HCT116 (cell line): ENCODE results near the gene SSNA1. TPM values are rescaled to one million over a fixed set of nuclear protein-coding genes. Genes with fewer than 3 reads are reported as not detected.

Source experiments
- ATAC-seq: fragments of 200-7000 bp; cut with Tn5 transposase; 2 replicates; pipeline ENCODE4 v1.9.1; 2020; ENCODE audit warnings: mild to moderate bottlenecking, moderate library complexity
- BruUV-seq: library from RNA; stranded (reverse); fragments of 400-500 nt; replicated peaks from 2 replicates; lab custom pipeline; 2021; lab: Mats Ljungman, UMichigan
- CTCF ChIA-PET: fragments of 300-600 bp; sonication (Branson Sonifier 250); formaldehyde crosslinking; loops from one replicate; lab custom pipeline; 2021; ENCODE audit warnings: antibody characterized with exemption; lab: Charles Lee
- POLR2A ChIA-PET: fragments of 300-600, 350-600 bp; sonication (Branson Sonifier 250); formaldehyde crosslinking; loops from one replicate; lab custom pipeline; 2021; ENCODE audit warnings: antibody characterized with exemption; lab: Charles Lee
- RAD21 ChIA-PET, 2 experiments: fragments of 300-600 bp; sonication (Branson Sonifier 250); formaldehyde crosslinking; loops; one replicate each; lab custom pipeline; 2023; ENCODE audit warnings: low total read pairs in 2 of 2; ENCODE audit not compliant: uncharacterized antibody in 2 of 2, unreplicated experiment in 2 of 2, low non-redundant PET in 1 of 2; lab: Charles Lee
- DNase-seq: peaks from one replicate; pipeline ENCODE4 v3.0.0-alpha.2; 2010; ENCODE audit warnings: low read depth, low spot score
- H2AFZ ChIP-seq: fragments of 200-600 bp; shearing (Covaris generic), sonication (generic); 2 replicates; pipeline ENCODE4 v1.6.1; 2017; ENCODE audit warnings: low read depth, mixed run types, mixed read lengths, antibody characterized with exemption, low read length; ENCODE audit not compliant: poor library complexity, severe bottlenecking
- H3K27ac ChIP-seq: 2 replicates; pipeline ENCODE4 v1.5.1; 2012; ENCODE audit warnings: low read depth, low read length
- H3K27me3 ChIP-seq: fragments of 200-600 bp; sonication (generic); 2 replicates; pipeline ENCODE4 v1.6.1; 2016; ENCODE audit warnings: mixed run types, low read length, mixed read lengths; ENCODE audit not compliant: insufficient read depth
- H3K36me3 ChIP-seq, 2 experiments: fragments of 200-500 bp in 1 of 2; fragments of 200-600 bp in 1 of 2; sonication (Bioruptor generic) in 1 of 2; sonication (generic) in 1 of 2; 2 replicates each; pipeline versions ENCODE4 v1.5.1 to v1.6.1; 2014 to 2016; ENCODE audit warnings: low read length in 2 of 2, inconsistent platforms in 1 of 2, mixed read lengths in 1 of 2, mixed run types in 1 of 2; ENCODE audit not compliant: insufficient read depth in 2 of 2, control insufficient read depth in 1 of 2
- H3K4me1 ChIP-seq, 2 experiments: fragments of 200-600 bp in 1 of 2; sonication (generic) in 1 of 2; 2 replicates each; pipeline versions ENCODE4 v1.5.1 to v1.6.1; 2012 to 2017; ENCODE audit warnings: low read length in 2 of 2, inconsistent platforms in 1 of 2, mild to moderate bottlenecking in 1 of 2, mixed read lengths in 1 of 2, mixed run types in 1 of 2, moderate library complexity in 1 of 2; ENCODE audit not compliant: insufficient read depth in 2 of 2, control insufficient read depth in 1 of 2
- H3K4me2 ChIP-seq: fragments of 200-600 bp; sonication (generic); 2 replicates; pipeline ENCODE4 v1.6.1; 2017; ENCODE audit warnings: mixed run types, low read length, mixed read lengths
- H3K4me3 ChIP-seq, 2 experiments: fragments of 200-600 bp in 1 of 2; sonication (generic) in 1 of 2; replicated peaks in 1 of 2; 2 replicates each; pipeline ENCODE4 v1.5.1; 2011 to 2016; ENCODE audit warnings: low read length in 2 of 2, control low read depth in 1 of 2, low read depth in 1 of 2, mild to moderate bottlenecking in 1 of 2, mixed read lengths in 1 of 2, mixed run types in 1 of 2
- H3K79me2 ChIP-seq: fragments of 200-600 bp; sonication (generic); 2 replicates; pipeline ENCODE4 v1.6.1; 2017; ENCODE audit warnings: mild to moderate bottlenecking, mixed run types, low read length, moderate library complexity, mixed read lengths; ENCODE audit not compliant: insufficient read depth
- H3K9ac ChIP-seq: fragments of 200-600 bp; sonication (generic); 2 replicates; pipeline ENCODE4 v1.6.1; 2016; ENCODE audit warnings: low read length, mixed read lengths
- H3K9me2 ChIP-seq: fragments of 200-600 bp; sonication (generic), shearing (Covaris generic); 2 replicates; pipeline ENCODE4 v1.6.1; 2017; ENCODE audit warnings: mixed run types, mild to moderate bottlenecking, moderate library complexity; ENCODE audit not compliant: insufficient read depth
- H3K9me3 ChIP-seq, 2 experiments: fragments of 200-500 bp in 1 of 2; fragments of 200-600 bp in 1 of 2; sonication (Bioruptor generic) in 1 of 2; sonication (generic) in 1 of 2; 2 replicates each; pipeline ENCODE4 v1.6.1; 2014 to 2017; ENCODE audit warnings: low read length in 2 of 2, mixed read lengths in 2 of 2, inconsistent platforms in 1 of 2, low read depth in 1 of 2, mild to moderate bottlenecking in 1 of 2, mixed run types in 1 of 2, moderate library complexity in 1 of 2; ENCODE audit not compliant: control insufficient read depth in 1 of 2, insufficient read depth in 1 of 2
- H4K20me1 ChIP-seq: fragments of 200-600 bp; sonication (generic), shearing (Covaris generic); 2 replicates; pipeline ENCODE4 v1.6.1; 2017; ENCODE audit warnings: mixed run types, mild to moderate bottlenecking, moderate library complexity; ENCODE audit not compliant: insufficient read depth
- ATF3 ChIP-seq: IDR thresholded peaks from 2 replicates; pipeline ENCODE4 v1.6.1; 2012
- CBX3 ChIP-seq: IDR thresholded peaks from 2 replicates; pipeline ENCODE4 v1.6.1; 2012; ENCODE audit warnings: low read depth
- CEBPB ChIP-seq: IDR thresholded peaks from 2 replicates; pipeline ENCODE4 v1.6.1; 2012; ENCODE audit warnings: low read depth
- CTCF ChIP-seq, 3 experiments: fragments of 200-600 bp in 1 of 3; sonication (generic) in 1 of 3; IDR thresholded peaks in 2 of 3; conservative IDR thresholded peaks in 1 of 3; 2 replicates each; pipeline ENCODE4 v1.5.1; 2012 to 2017; ENCODE audit warnings: low read depth in 2 of 3, low read length in 2 of 3, antibody characterized with exemption in 1 of 3, borderline replicate concordance in 1 of 3, control low read depth in 1 of 3, mild to moderate bottlenecking in 1 of 3, mixed read lengths in 1 of 3, mixed run types in 1 of 3, moderate library complexity in 1 of 3; ENCODE audit not compliant: insufficient read depth in 1 of 3
- ELF1 ChIP-seq: IDR thresholded peaks from 2 replicates; pipeline ENCODE4 v1.6.1; 2012; ENCODE audit warnings: low read depth, borderline replicate concordance
- EZH2 ChIP-seq: fragments of 200-600 bp; sonication (generic); IDR thresholded peaks from 2 replicates; pipeline ENCODE4 v1.6.1; 2017; ENCODE audit warnings: antibody characterized with exemption, mixed run types
- EZH2phosphoT487 ChIP-seq: fragments of 200-600 bp; IDR thresholded peaks from 2 replicates; pipeline ENCODE4 v1.6.1; 2018; ENCODE audit warnings: antibody characterized with exemption, borderline replicate concordance
- FOSL1 ChIP-seq: IDR thresholded peaks from 2 replicates; pipeline ENCODE4 v1.6.1; 2012; ENCODE audit warnings: low read depth
- JUND ChIP-seq: IDR thresholded peaks from 2 replicates; pipeline ENCODE4 v1.6.1; 2012
- POLR2A ChIP-seq: IDR thresholded peaks from 2 replicates; pipeline ENCODE4 v1.7.0; 2011; ENCODE audit warnings: borderline replicate concordance; ENCODE audit not compliant: insufficient read depth, insufficient read length; ENCODE audit errors: extremely low read depth
- SIN3A ChIP-seq: IDR thresholded peaks from 2 replicates; pipeline ENCODE4 v1.6.1; 2012; ENCODE audit warnings: low read depth
- SRF ChIP-seq: IDR thresholded peaks from 2 replicates; pipeline ENCODE4 v1.6.1; 2012; ENCODE audit warnings: low read depth
- TCF7L2 ChIP-seq: IDR thresholded peaks from 2 replicates; pipeline ENCODE4 v1.7.0; 2011; ENCODE audit warnings: borderline replicate concordance, inconsistent platforms; ENCODE audit not compliant: insufficient read depth, insufficient read length; ENCODE audit errors: extremely low read depth
- YY1 ChIP-seq: IDR thresholded peaks from 2 replicates; pipeline ENCODE4 v1.6.1; 2011; ENCODE audit warnings: low read length, low read depth, moderate library complexity, mild to moderate bottlenecking; ENCODE audit not compliant: insufficient replicate concordance; ENCODE audit errors: extremely low read depth
- ZBTB33 ChIP-seq: IDR thresholded peaks from 2 replicates; pipeline ENCODE4 v1.6.1; 2011; ENCODE audit warnings: mild to moderate bottlenecking, low read length, moderate library complexity; ENCODE audit not compliant: insufficient replicate concordance; ENCODE audit errors: extremely low read depth
- ZNF274 ChIP-seq: fragments of 200-500 bp; sonication (Bioruptor generic); IDR thresholded peaks from 2 replicates; pipeline ENCODE4 v1.6.1; 2014; ENCODE audit warnings: mild to moderate bottlenecking, low read depth, low read length, inconsistent platforms
- intact Hi-C: fragments of 100-400 bp; cut with micrococcal nuclease; formaldehyde crosslinking; loops from 2 replicates; pipeline ENCODE4 v1.10.0; 2022
- total RNA-seq: library from RNA; stranded (reverse); gene quantifications from one replicate; pipeline ENCODE4 v1.2.1, GENCODE V29; 2021; ENCODE audit not compliant: unreplicated experiment

Gene SSNA1
- total RNA-seq, 1 experiment from 2014 or later = 84.7 TPM

GRCh38 chr9:137182836-137183235 lies 5.6 kb upstream of the SSNA1 start (continued):
- no peak for TF ChIP-seq ELF1

GRCh38 chr9:137183980-137184595 lies 4.4 kb upstream of the SSNA1 start:
- POLR2A ChIA-PET = no interaction called here
- BruUV-seq = no TSS peak
- RAD21 ChIA-PET = no interaction called here
- Histone ChIP-seq H3K27me3 (no peaks in the 10 kb centered on the region), H3K79me2 (peaks cover 33% of the 10 kb centered on the region), H2AFZ (no peak overlapping the region), H3K27ac (no peak overlapping the region), H3K4me2 (no peak overlapping the region), H4K20me1 (no peaks in the 10 kb centered on the region), H3K9me3 (no peaks in the 10 kb centered on the region), H3K9ac (no peak overlapping the region), H3K4me3 (no peak overlapping the region), H3K9me2 (no peaks in the 10 kb centered on the region), H3K36me3 (peaks cover 0 to 21% of the 10 kb centered on the region in 2 experiments; a peak in 1 of 4 replicates), H3K4me1 (peaks cover 8 to 17% of the 10 kb centered on the region in 2 experiments; a peak in 3 of 4 replicates)
- TF ChIP-seq SRF (no peak), ZNF274 (no peak), CBX3 (no peak), EZH2 (no peak), JUND (no peak), ATF3 (no peak), POLR2A (no peak), ZBTB33 (no peak), CEBPB (no peak), CTCF (IDR thresholded peaks at IDR 0.05 in 2 of 3, conservative IDR thresholded peaks at IDR 0.05 in 1 of 3; ENCODE audit: borderline replicate concordance in 1 of 3, insufficient read depth in 1 of 3, low read depth in 2 of 3, low read length in 2 of 3) (no peak), ELF1 (no peak), FOSL1 (no peak), SIN3A (no peak), EZH2phosphoT487 (no peak), TCF7L2 (no peak), YY1 (no peak)
- intact Hi-C loops = no loop called here
- CTCF ChIA-PET = no interaction called here
- no peak for DNase-seq
- ATAC-seq = no peak
